PC-9 (cell line): ENCODE measurements around the gene SOD3. TPM values are rescaled to one million over a fixed set of nuclear protein-coding genes. Genes with fewer than 3 reads are reported as not detected.

Experiments used
- BruUV-seq: library from RNA; stranded (reverse); fragments of 400-500 nt; replicated peaks from 2 replicates; lab custom pipeline; 2021; lab: Mats Ljungman, UMichigan
- CTCF ChIA-PET: fragments of 300-600 bp; sonication (Branson Sonifier 250); formaldehyde crosslinking; loops from one replicate; lab custom pipeline; 2022; ENCODE audit warnings: antibody characterized with exemption; lab: Charles Lee
- POLR2A ChIA-PET: fragments of 300-600 bp; sonication (Branson Sonifier 250); formaldehyde crosslinking; loops from one replicate; lab custom pipeline; 2022; ENCODE audit warnings: antibody characterized with exemption; ENCODE audit not compliant: unreplicated experiment; lab: Charles Lee
- DNase-seq, 2 experiments: peaks; one replicate each; pipeline versions ENCODE4 v3.0.0 to v3.0.0-alpha.2; 2015 to 2022; ENCODE audit warnings: mixed read lengths in 1 of 2
- H2AFZ ChIP-seq: fragments of 200-600 bp; sonication (generic); 2 replicates; pipeline ENCODE4 v1.8.1; 2017; ENCODE audit warnings: antibody characterized with exemption
- H3F3A ChIP-seq: fragments of 200-600 bp; sonication (generic); 2 replicates; pipeline ENCODE4 v1.8.1; 2017; ENCODE audit warnings: antibody characterized with exemption, mild to moderate bottlenecking, low read depth; ENCODE audit not compliant: insufficient read depth
- H3K27ac ChIP-seq: fragments of 200-600 bp; sonication (generic); 2 replicates; pipeline ENCODE4 v1.6.1; 2016; ENCODE audit warnings: mixed run types
- H3K27me3 ChIP-seq: fragments of 200-600 bp; sonication (generic); 2 replicates; pipeline ENCODE4 v1.6.1; 2016; ENCODE audit warnings: low read depth, mixed run types; ENCODE audit not compliant: insufficient read depth
- H3K36me3 ChIP-seq: fragments of 200-600 bp; sonication (generic); 2 replicates; pipeline ENCODE4 v1.6.1; 2016; ENCODE audit warnings: low read depth, mixed run types
- H3K4me1 ChIP-seq: fragments of 200-600 bp; sonication (generic); replicated peaks from 2 replicates; pipeline ENCODE4 v1.6.1; 2016; ENCODE audit warnings: mixed run types; ENCODE audit not compliant: insufficient read depth
- H3K4me2 ChIP-seq: fragments of 200-600 bp; sonication (generic); 2 replicates; pipeline ENCODE4 v1.6.1; 2017; ENCODE audit warnings: mixed run types
- H3K4me3 ChIP-seq: fragments of 200-600 bp; sonication (generic); 2 replicates; pipeline ENCODE4 v1.6.1; 2016; ENCODE audit warnings: mixed run types
- H3K79me2 ChIP-seq: fragments of 200-600 bp; sonication (generic); 2 replicates; pipeline ENCODE4 v1.6.1; 2017; ENCODE audit warnings: low read depth, mixed run types
- H3K9me2 ChIP-seq: fragments of 200-600 bp; sonication (generic); 2 replicates; pipeline ENCODE4 v1.8.1; 2017; ENCODE audit warnings: mild to moderate bottlenecking; ENCODE audit not compliant: insufficient read depth
- H3K9me3 ChIP-seq: fragments of 200-600 bp; sonication (generic); 2 replicates; pipeline ENCODE4 v1.8.1; 2016; ENCODE audit warnings: low read depth; ENCODE audit not compliant: insufficient read depth
- H4K20me1 ChIP-seq: fragments of 200-600 bp; sonication (generic); 2 replicates; pipeline ENCODE4 v1.8.1; 2017; ENCODE audit not compliant: insufficient read depth
- EZH2 ChIP-seq: fragments of 200-600 bp; sonication (generic); IDR thresholded peaks from 2 replicates; pipeline ENCODE4 v1.8.0; 2017; ENCODE audit warnings: antibody characterized with exemption, low read depth
- intact Hi-C: fragments of 100-400 bp; cut with micrococcal nuclease; formaldehyde crosslinking; loops from one replicate; pipeline ENCODE4 v1.10.0; 2022; ENCODE audit not compliant: unreplicated experiment
- total RNA-seq: library from RNA; stranded (reverse); gene quantifications from 2 replicates; pipeline ENCODE4 v1.2.3, GENCODE V29; 2021
- TF ChIP-seq, protein P1 (sequence below): fragments of 200-600 bp; sonication (generic); conservative IDR thresholded peaks from 2 replicates; pipeline ENCODE4 v1.6.1; 2017; ENCODE audit warnings: mixed run types, antibody characterized with exemption, mild to moderate bottlenecking, moderate library complexity

Gene SOD3
- total RNA-seq, 1 experiment from 2014 or later = 6.3 TPM

DNA sequence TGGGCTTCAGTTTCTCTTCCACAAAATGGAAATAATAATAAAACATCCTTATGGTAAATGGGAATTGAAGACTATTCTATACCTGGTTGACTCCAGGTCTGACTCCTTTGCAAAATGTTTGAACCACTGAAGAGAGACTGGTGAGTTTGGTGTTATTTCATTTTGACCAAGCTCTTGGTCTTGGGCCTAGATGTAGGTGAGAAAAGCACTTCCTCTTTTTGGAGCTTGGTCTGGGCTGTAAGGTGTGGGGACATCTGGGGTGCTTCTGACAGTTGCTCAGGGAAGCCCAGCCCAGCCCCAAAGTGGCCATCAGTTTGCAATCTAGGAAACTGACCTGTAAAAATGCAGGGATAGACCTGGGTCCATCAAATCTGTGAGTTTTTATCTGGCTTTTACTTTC is 26.8 kb upstream of the SOD3 start:
- ChIA-PET POLR2A (no interaction called here), CTCF (interaction anchor here (0.6 kb wide), 1 partner anchor 109 kb away, joined by 3 read pairs; no protein-coding TSS in a partner anchor)
- no peak overlapping the region for H3K4me2 ChIP-seq
- H4K20me1 ChIP-seq = no peaks in the 10 kb centered on the region
- peaks cover 11% of the 10 kb centered on the region; the same call in 1 of the 2 replicates for H3F3A ChIP-seq
- no TSS peak for BruUV-seq
- H3K4me1 ChIP-seq = peaks cover 21% of the 10 kb centered on the region
- H3K9me3 ChIP-seq = no peaks in the 10 kb centered on the region
- no peaks in the 10 kb centered on the region for H3K27me3 ChIP-seq
- no peak overlapping the region for H3K27ac ChIP-seq
- H3K4me3 ChIP-seq = no peak overlapping the region
- no peaks in the 10 kb centered on the region for H3K9me2 ChIP-seq
- TF ChIP-seq EZH2 = no peak
- TF ChIP-seq, protein P1, sequence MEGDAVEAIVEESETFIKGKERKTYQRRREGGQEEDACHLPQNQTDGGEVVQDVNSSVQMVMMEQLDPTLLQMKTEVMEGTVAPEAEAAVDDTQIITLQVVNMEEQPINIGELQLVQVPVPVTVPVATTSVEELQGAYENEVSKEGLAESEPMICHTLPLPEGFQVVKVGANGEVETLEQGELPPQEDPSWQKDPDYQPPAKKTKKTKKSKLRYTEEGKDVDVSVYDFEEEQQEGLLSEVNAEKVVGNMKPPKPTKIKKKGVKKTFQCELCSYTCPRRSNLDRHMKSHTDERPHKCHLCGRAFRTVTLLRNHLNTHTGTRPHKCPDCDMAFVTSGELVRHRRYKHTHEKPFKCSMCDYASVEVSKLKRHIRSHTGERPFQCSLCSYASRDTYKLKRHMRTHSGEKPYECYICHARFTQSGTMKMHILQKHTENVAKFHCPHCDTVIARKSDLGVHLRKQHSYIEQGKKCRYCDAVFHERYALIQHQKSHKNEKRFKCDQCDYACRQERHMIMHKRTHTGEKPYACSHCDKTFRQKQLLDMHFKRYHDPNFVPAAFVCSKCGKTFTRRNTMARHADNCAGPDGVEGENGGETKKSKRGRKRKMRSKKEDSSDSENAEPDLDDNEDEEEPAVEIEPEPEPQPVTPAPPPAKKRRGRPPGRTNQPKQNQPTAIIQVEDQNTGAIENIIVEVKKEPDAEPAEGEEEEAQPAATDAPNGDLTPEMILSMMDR = no peak
- H2AFZ ChIP-seq = no peak overlapping the region
- intact Hi-C loops = no loop called here
- no peak for DNase-seq
- no peaks in the 10 kb centered on the region for H3K79me2 ChIP-seq
- no peaks in the 10 kb centered on the region for H3K36me3 ChIP-seq

- H2AFZ ChIP-seq = no peak overlapping the region
- peak overlapping the region; percentile 78 for H3K27ac ChIP-seq
- H3K4me1 ChIP-seq = peaks cover 25% of the 10 kb centered on the region
- no peaks in the 10 kb centered on the region for H3K27me3 ChIP-seq
- CTCF ChIA-PET = no interaction called here
- POLR2A ChIA-PET = interaction anchor here (0.6 kb wide), 1 partner anchor 132 kb away, joined by 6 read pairs; no protein-coding TSS in a partner anchor
- no peak for DNase-seq
- H3K9me2 ChIP-seq = no peaks in the 10 kb centered on the region
- no TSS peak for BruUV-seq
- H3F3A ChIP-seq = peaks cover 11% of the 10 kb centered on the region
- H4K20me1 ChIP-seq = no peaks in the 10 kb centered on the region
- no peak for TF ChIP-seq EZH2
- TF ChIP-seq, protein P1 = no peak
- intact Hi-C loops = no loop called here
- H3K36me3 ChIP-seq = no peaks in the 10 kb centered on the region
- H3K79me2 ChIP-seq = no peaks in the 10 kb centered on the region
- no peaks in the 10 kb centered on the region for H3K9me3 ChIP-seq
- H3K4me3 ChIP-seq = no peak overlapping the region
- H3K4me2 ChIP-seq = peak overlapping the region; percentile 46; the same call in 1 of the 2 replicates
Observed at GRCh38 chr4:24769571-24769970, 25.8 kb upstream of the SOD3 start.

DNA sequence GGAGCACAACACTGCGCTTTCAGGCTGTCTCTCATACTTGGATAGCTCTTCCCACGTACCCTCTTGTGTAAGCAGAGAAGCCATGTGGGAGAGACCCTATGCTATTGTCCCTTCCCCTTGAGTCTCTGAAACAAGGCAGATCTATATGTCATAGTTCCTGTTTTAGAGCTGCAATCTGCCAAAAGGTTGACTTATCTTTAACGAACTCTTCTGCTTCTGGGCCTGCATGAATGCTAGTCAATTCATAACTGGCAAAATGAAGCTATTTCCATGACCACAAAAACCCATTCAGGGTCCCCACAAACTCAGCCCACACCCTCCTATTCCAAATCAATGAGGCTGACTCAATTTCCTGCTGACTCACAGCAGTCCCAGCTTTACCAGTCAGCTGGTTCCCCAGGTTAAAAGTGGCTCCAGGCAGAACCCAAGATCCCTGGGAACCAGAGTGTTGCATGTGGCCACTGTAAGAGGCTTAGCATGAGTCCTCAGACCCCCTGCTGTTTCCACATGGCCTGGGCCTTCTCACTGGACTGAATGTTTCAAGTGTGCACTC is 25.3 kb upstream of the SOD3 start:
- Histone ChIP-seq H3K4me3 (no peak overlapping the region), H3K27ac (peak overlapping the region; percentile 78), H3K9me3 (no peaks in the 10 kb centered on the region), H3K27me3 (no peaks in the 10 kb centered on the region), H3F3A (peaks cover 16% of the 10 kb centered on the region), H3K36me3 (no peaks in the 10 kb centered on the region), H3K79me2 (no peaks in the 10 kb centered on the region), H2AFZ (no peak overlapping the region), H4K20me1 (no peaks in the 10 kb centered on the region), H3K4me1 (peaks cover 30% of the 10 kb centered on the region), H3K4me2 (peak overlapping the region; percentile 46), H3K9me2 (no peaks in the 10 kb centered on the region)
- CTCF ChIA-PET = no interaction called here
- BruUV-seq = no TSS peak
- peak; percentile 16 to 78 for DNase-seq
- intact Hi-C loops = no loop called here
- TF ChIP-seq EZH2 = no peak
- TF ChIP-seq, protein P1 = no peak
- POLR2A ChIA-PET = interaction anchor here (0.5 to 0.6 kb wide), 2 partner anchors 132 to 464 kb away, joined by 4 to 6 read pairs; no protein-coding TSS in a partner anchor
